Activated effector memory CD4-positive, alpha-beta T cell treated with anti-CD3 and anti-CD28 coated beads, Interleukin-2, amount 50 U/mL, for 16 hours (primary cell): Measurements from ENCODE around the gene MCC.

Experiments
- DNase-seq: peaks from one replicate; pipeline ENCODE4 v3.0.0-alpha.2; 2020

The MCC gene

DNA sequence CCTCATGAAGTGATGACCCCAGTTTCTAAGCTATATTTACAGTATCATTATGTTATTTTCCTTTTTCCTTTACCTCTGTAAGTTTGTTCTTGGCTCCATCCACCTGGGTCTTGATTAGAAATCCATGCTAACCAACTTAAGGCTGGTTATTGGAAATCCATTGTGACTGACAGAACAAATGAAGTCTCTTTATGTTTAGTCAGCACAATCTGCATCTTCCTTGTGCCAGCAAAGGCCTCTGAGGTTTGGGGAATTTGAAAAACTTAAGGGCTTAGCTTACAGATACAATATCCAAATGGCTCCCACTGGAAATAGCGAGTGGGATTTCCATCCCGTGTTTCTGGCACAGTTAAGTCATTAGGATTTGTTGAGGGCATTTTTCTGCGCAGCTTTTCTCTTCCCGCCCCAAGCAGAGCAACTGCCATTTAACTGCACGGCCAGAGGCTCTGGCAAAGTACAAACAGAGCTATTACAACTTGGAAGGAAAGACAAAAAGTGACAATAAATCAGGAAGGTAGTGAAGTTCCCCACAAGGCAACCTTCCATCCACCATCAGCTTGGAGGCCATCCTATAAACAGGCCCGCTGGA is 447.5 kb downstream of the MCC start:
- no peak for DNase-seq

DNA sequence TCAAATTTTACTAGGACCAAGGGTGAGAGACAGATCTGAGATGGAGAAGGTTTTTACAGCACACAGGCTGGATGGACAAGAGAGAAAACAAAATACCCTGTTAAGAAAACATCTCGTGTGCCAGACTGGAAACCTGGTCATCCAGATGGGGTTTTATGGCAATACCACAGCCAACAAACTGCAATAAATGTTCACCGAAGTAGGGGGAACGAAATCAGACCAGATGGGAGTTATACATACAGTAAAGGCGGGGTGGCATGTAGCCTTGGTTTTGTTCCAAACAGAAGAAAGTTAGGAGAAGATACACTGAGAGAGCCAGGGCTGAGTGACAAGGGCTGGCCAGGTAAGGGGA is 448.3 kb downstream of the MCC start:
- DNase-seq, result no peak

DNA sequence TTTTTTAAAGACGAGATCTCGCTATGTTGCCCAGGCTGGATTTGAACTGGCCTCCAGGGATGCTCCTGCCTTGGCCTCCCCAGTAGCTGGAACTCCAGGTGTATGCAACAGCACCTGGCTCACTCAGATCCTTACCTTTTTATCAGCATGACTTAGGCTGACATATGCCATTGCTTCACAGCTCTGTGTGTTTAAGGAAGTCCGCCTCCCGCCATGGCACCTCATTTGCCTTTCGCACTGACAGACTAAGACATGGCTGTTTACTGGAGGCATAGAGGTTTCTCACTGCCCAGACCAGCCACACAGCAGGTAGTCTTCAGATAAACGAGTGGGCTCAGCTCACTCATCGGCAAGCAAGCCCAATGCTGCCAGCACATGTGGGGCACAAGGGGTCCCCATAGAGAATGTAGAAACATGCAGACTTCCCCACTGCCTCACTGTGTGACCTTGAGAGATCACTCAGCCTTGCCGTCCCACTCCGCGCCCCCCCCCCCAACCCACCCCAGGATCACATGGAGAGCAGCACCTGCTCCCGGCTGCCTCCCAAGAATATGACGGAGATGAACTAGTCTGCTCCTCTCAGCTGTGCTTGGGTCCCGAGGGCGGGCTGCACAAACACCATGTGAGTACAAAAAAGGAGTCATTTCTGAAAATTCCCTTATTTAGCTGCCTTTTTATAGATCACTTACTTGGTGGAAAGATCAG is 448.9 kb downstream of the MCC start:
- DNase-seq, result no peak

DNA sequence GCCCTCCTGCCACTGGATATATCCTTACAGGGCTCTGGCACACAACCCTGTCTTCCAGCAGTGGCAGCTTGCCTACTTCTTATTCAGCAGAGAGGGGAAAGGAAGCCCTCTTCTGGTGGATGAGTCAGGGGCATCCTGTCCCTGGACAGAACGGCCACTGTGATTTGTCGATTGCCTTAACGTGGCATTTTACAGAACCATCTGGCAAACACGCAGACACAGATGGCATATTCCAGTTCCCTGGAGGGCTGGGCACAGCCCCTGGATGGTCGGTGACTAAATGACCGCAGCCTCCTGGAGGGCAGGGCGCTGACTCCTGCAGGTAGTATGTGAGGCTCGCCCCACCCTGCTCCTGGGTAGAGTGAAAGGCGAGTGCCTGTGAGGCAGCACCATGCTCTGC is 449.5 kb downstream of the MCC start:
- no peak for DNase-seq

DNA sequence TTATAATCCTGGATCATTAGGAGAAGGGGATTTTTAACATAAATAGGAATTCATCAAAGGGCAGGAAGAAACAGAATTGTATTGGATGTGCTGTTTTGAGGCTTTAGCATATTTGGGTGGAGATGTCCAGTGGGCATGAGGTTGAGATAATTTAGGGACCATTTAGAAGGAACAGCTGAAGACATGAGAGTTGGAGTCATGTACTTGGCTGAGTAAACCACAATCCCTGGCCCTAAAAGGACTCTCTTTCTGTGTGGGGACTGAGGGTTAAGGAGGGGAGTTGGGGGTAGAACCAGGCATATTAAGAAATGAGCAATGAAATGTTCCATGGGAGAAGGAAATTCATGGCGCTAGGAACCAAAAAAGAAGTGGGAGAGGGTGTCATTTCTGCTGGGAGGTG is 450.1 kb downstream of the MCC start:
- no peak for DNase-seq

DNA sequence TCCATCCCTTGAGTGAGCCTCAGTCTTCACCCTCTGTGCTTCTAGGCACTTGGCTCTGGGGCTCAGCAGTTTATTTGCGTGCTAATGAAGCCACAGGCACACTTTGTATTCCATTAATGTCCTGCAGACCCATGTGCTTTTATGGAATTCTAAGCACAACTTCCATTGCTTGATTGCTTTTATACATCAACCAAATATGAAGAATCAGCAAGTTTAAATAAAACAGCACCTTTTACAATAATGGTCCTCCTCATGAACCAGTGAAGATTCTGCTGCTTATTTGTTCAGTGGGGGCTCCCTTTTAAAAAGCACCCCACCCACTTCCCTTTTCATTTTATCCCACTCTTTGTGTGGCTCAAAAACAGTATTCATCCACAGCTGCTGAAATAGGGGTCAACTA is 451.4 kb downstream of the MCC start:
- no peak for DNase-seq

DNA sequence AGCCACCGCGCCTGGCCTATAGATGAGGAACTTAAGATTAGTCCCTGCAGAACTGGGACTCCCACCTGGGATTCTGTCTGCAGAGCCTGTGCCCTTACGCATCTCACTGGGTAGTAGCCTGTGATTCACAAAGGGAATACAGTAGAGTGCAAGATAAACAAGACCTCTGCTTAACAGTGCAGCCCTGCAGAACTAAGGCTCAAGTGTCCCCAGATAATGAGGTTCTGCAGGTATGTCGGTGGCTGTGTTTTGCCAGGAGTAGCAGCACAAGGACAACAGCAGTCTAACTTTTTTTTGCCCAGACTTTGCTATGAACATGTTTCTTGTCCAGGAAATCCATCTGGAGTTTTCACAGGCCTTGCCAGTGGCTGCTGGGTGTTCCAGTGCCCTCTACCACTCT is 451.9 kb downstream of the MCC start:
- DNase-seq, result no peak

DNA sequence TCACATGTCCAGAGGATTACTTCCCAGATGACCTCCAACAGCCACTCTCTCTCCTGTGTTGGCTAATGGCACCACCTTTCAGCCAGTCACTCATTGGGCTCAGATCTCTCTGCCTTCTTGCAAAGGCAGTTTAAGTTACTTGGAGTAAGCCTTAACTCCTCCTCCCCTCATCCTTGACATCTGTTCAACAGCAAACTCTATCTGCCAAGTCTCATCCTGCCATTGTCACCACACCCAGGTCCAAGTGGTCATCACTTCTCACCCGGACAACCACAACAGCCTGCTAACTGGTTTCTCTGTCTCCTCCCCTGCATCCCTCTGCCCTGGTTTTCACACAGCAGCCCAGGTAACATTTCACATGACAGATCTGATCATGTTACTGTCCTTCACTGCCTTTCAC is 453.2 kb downstream of the MCC start:
- no peak for DNase-seq

DNA sequence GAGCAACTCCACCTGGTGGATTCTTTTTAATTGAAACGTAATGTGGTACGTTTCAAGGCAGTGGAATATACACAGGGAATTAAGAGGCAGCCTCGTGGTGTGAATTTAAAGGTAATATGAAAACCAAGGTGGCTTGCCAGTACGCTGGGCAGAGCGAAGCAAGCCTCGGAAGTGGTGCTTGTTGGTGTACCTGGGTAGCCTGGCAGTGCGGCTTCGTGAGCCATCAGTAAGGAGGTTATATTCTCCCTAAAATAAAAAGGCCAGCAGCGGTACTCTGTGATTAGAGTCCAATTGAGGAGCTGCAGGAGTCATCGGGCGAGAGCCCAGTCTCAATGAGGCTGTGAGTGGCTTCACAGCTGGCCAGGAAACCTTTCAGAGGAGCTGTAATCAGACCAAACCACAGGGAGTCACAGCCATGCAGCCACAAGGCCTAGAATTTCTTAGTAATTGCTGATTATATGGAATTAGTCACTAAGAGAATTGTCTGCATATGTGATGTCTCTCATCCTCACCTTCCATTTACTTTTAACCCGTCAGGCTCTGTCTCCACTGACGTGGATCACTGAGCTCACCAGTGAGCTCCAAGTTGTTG is 454.0 kb downstream of the MCC start:
- peak; percentile 56 for DNase-seq

DNA sequence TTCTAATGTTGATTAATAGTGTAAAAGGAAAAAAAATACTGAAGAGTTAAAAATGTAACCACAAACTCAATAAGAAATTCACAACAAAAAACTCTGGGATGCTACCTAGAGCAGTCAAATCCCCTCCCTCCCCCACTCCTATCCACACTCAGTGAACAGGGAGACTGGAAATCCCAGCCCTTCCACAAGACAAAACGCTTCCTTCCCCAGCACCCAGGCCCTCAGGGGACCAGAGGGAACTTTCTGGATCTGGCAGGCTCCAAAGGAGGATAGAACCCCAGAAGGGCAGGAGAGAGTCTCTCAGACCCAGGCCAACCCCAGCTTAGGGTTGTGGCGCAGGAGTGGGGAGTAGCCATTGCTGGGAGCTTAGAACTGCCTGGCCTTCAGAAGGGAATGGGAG is 456.7 kb downstream of the MCC start:
- no peak for DNase-seq

DNA sequence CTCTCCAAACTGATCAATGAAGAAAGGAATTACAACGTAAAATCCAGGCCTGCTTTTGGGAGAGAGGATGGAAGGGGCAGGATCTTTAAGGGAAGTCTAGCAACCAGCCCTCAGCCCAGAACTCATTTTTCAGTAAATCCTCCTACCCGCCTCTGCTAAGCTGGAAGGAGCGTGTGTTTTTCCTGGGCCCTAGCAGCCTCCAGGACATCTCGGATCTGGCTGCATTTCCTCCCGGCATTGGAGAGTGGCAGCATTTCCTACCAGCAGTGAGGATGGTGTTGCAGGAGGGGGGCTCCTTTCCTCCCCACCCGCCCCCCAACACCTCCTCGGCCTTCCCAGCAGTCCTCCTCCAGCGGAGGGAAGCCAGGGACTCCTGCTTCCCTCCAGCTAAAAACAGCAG is 457.1 kb downstream of the MCC start:
- no peak for DNase-seq

DNA sequence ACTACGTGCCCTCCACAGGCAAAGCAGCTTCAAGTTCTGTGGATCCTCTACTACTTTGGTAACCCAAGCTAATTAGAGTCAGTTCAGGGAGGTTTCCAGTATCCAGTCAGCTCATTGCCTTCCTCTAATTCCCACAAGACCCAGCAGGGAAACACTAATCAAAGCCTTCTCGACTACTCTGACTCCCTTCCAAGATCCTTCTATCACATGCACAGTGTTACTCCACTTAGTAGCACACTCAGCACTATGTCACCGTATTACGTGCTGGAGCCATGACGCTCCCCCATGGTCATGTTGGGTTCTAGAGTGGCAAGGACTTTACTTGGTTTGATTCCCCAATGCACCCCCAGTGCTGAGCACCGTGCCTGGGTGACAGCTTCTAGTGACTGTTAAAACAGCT is 458.6 kb downstream of the MCC start:
- no peak for DNase-seq

DNA sequence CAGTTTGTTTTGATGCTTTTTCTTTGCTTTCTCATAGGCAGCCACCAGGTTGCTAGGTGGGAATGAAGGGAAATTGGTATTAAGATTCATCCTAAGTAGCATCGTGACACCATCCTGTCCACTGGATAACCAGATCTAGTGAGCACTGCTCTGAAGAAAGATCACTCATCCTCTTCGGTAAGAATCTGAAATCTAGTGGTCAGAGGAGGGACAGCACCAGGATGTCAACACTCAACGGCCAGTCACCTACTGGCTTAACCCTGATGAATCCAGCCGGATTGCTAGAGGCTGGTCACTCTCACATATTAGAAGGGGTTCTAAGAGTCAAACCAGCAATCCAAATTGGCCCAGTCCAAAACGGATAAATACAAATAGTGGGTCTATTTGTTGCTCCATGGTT is 460.8 kb downstream of the MCC start:
- no peak for DNase-seq

DNA sequence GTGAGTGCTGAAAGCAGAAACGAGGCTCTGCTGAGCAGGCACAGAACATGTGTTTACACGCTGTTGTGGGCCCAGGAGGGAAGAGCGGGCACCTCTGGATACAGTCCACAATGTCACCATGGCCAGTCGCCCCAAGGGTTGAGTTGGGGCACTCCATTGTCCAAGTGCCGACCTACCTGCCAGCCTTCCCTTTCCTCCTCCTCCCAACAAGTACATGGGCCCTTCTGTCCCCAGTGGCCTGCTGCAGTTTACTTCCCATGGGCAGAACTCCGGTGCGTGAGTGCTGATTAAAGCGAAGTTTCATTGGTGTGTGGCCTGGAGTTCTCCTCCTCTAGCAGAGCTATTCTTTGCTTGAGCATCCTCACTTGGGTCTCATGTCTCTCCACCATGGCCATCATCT is 461.2 kb downstream of the MCC start:
- no peak for DNase-seq

DNA sequence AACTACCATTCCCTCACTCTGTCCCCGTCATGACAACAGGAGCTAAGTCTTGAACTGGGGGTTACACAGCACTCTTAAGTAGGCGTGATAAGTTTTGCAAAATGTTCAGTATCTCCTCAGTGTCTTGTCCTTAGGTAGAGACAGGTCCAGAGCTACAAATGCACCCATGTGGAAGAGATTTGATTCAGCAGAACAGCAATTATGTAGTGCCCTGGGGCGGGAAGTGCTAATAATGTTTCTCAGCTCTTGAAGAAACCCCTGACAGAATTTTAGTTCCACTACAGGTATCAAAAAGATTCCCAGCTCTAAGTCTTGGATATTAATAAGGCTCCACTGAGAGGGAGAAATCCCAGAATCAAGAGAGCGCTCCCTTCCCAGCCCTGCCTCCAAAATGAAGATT is 462.0 kb downstream of the MCC start:
- no peak for DNase-seq

DNA sequence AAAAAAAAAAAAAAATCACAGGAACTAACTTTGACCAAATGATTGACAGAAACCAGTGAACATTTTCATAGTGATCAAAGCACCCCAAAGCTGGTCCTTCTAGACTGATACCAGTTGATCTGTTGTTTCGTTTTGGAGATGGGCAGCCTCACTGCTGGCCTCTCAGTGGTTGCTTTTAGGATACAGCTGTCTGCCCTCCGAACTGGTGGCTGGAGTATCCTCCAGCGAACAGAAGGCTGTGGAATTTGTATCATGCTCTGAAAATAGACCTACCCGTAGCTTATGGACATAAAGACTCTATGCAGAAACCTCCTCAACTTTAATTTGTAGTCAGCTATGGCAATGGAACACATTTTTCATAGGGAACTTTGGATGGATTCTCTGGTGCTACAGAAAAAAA is 462.7 kb downstream of the MCC start:
- DNase-seq, result no peak

DNA sequence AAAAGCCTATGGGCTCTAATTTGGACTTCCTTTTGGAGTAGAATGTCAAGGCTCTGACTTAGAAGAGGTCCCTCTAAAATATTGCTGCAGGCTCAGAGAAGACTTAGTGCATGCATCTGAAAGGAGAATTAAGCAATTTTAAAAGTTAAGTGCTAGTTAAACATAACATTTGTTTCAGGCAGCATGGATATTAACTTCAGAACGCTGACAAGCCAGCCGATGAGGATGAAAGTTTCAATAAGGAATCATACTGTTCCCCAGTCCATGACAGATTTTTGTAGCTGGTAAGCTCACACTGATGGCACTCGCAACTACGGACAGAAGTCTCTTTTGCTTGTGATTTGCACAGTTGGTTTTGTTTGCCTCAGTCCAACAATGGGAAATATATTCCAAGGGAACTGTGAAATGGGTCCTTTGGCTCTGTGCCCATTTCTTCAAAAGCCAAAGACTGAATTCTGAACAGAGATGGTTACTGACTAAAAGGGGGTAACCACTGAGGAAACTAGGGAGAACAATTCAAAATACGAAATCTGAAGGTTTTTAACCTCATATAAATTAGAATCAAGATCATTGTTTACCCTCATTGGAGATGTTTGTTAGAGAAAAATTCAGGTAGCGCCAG is 464.1 kb downstream of the MCC start:
- DNase-seq, result no peak

DNA sequence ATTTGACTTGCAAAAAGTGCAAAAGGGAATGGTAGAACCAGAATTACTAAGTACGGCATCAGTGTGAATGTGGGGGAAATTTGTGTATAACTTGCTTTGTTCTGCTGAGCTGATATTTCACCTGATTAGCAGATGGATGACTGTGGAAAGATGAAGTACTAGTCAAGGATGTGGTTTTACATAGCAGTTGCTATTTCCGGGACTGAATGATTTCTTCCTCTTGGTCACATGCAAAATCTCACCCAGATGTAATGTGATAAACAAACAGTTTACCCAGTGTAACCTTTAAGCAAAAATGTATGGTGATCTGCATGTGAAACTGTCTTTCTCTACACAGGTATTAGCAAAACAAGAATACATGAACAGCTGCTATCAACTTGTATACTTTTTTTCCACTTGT is 465.6 kb downstream of the MCC start:
- no peak for DNase-seq

DNA sequence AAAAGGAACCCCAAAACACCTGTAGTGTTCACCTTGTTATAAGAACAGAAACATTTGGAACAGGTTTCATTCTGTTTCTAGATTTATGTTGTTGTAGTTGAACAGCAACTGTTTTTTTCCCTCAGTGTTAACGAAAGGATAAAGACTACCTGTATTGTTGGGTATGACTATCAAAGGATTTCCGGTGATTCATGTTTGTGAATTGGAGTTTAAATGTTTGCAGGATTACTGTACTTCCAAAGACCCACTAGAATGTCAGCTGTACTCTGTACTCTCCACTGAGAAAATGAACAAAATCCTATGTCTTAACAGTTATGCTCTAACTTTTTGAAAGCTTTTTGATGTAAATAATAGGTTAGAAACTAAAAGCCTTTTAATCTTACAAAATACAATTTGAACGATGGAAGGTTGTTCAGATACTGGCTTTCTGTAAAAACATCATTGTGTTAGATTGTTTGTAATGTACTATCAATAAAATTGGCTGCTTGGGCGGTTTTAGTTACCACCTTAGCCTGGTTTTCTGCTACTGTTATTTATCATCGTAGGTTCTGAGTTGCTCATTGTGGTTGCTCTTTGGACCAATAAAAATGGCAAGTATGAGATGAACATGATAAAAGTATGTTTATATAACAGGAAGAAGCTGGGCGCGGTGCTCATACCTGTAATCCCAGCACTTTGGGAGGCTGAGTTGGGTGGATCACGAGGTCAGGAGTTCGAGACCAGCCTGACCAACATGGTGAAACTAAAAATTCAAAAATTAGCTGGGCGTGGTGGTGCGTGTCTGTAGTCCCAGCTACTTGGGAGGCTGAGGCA is 467.6 kb downstream of the MCC start:
- no peak for DNase-seq

DNA sequence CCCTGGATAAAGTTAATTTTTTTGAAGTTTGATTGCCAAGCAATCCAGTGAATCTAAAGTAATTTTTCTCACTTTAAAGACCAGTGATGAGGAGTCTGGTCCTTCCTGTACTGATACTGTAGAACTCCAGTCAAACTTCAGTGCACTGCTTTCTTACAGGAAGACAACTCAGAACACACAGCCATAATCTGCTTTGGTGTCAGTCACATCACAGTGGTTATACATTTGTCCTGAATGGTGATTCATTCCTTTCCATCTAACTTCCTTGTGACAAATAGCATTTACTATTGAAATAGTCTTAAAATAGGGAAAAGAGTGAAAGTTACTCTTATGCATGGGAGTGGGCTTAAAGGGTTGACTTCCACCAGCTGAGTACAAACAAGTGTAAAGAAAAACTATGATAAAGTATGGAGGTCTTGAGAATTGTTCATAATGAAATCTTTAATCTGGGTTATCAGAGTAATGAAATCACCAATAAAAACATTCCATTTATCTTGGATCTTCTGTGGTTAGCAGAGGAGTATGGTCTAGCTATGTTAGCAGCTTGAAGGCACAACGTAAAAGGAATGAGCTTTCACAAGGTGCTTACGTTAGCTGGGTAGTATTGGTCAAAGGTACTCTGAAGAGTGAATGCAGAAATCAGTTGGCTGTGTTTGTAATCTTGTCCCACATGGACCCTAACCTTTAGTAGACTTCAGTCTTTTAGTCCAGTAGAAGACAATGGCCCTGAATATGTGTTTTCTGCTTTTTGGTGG is 470.2 kb downstream of the MCC start:
- DNase-seq, result no peak

DNA sequence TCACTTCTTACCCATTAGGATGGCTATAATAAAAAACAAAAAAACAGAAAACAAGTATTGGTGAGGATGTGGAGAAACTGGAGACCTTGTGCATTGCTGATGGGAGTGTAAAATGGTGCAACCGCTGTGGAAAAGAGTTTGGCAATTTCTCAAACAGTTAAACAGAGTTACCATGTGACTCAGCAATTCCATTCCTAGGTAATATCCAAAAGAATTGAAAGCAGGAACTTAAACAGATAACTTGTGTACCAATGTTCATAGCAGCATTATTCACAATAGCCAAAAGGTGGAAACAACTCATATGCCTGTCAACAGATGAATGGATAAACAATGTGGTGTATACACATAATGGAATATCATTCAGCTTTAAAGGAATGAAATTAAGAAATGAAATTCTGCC is 482.8 kb downstream of the MCC start:
- no peak for DNase-seq

DNA sequence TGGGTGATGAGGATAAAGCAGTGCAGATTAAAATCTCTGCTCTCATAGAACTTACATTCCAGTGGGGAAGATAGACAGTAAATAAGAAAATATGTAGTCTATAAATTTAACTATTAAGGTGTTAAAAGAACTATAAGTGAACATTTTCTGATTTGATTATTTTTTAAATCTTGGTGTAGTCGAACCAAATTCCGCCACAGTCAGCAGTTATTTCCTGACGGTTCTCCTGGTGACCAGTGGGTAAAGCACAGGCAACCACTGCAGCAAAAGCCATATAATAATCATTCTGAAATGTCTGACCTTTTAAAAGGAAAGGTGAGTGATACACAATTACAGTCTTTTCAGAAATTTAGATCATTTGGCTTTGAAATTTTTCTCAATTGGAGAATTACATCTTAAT is 484.5 kb downstream of the MCC start:
- DNase-seq, result no peak

DNA sequence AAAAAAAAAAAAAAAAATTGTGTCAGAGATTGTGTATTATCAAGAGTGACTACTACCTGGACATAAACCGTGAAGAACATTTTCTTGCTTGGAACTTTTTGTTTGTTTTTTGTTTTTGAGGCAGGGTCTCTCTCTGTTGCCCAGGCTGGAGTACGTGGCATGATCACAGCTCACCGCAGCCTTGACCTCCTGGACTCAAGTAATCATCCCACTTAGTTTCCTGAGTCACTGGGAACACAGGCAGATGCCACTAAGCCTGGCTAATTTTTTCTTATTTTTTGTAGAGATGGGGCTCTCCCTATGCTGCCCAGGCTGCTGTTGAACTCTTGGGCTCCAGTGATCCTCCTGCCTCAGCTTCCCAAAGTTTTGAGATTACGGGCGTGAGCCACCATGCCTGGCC is 485.8 kb downstream of the MCC start:
- DNase-seq, result no peak
